Amniotic epithelial cell (primary cell): ENCODE measurements around the gene AKNA.

Experiments used
- DNase-seq: peaks from one replicate; pipeline ENCODE4 v3.0.0-alpha.2; 2010; ENCODE audit warnings: low read depth

Gene AKNA

DNA sequence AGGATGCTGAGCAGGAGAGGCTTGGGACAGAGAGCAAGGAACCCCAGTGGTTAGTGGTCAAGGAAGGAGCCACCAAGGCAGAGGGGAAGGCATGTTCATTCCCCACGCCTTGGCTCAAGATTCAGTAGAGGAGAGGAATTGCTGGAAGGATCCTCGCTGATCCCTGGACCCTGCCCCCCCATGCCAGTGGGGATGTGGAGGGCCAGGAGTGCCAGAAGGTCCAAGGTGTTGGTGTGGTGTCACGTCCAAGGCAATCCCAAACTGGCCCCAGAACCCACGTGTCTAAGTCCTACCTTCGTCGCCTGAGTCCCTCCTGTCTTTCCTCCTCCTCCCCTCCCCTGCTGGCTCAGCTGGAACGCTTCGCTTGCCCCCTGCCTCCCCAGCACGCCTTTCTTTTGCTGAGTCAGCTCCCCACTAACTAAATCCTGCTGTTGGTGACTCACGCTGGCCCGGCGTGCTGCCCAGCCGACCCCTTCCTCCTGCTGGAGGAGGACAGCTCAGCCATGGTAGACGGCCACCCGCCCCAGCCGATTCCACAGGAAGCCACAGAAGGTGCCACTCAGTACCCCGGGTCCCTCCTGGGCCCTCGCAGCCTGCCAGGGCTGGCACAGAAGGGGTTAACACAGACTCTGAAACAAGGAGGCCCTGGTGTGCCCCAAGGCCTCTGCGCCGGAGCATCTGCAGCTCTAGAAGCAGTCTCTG is 102.5 kb downstream of the AKNA start:
- peak; percentile 82 for DNase-seq

GRCh38 chr9:114284316-114285060 is 103.3 kb downstream of the AKNA start:
- DNase-seq = no peak
